GM12873 (cell line): ENCODE measurements around the gene CTNNB1.

Experiments
- TF ChIP-seq, protein P1 (sequence below): IDR thresholded peaks from 2 replicates; pipeline ENCODE4 v1.5.1; 2012; ENCODE audit warnings: low read depth, mild to moderate bottlenecking, moderate library complexity, low read length, control low read depth; ENCODE audit not compliant: insufficient read depth; ENCODE audit errors: missing control alignments

Gene CTNNB1

DNA sequence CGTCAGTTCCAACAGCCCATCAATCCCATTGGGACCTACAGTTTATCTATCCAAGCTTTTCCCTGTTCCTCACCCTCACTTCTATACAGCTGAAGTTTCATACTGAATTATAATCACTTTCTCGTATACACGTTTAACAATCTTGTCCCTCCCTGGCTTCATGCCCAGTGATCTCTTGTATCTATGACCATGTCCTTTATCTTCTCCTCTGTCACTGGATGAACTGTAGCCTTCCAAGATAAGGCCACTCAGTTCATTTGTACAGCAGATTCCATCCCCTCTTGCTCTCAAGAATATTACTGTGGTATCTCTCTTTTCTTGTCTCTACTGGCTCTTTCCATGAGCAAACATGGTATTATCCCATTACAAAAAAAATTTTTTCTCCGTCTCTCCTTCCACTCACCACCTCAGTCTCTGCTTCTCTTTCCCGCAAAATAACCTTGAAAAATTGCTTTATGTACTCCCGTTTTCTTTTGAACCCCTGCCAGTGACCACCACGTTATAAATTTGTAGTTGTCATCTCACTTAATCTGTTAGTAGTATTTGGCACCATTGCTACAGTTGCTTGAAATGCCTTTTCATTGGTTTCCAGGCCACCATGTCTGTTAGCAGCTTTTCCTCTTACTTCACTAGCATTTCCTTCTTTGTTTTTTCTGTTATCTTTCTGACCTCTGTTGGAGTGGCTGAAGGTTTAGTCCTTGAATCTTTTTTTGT is 9.4 kb downstream of the CTNNB1 start:
- TF ChIP-seq, protein P1, sequence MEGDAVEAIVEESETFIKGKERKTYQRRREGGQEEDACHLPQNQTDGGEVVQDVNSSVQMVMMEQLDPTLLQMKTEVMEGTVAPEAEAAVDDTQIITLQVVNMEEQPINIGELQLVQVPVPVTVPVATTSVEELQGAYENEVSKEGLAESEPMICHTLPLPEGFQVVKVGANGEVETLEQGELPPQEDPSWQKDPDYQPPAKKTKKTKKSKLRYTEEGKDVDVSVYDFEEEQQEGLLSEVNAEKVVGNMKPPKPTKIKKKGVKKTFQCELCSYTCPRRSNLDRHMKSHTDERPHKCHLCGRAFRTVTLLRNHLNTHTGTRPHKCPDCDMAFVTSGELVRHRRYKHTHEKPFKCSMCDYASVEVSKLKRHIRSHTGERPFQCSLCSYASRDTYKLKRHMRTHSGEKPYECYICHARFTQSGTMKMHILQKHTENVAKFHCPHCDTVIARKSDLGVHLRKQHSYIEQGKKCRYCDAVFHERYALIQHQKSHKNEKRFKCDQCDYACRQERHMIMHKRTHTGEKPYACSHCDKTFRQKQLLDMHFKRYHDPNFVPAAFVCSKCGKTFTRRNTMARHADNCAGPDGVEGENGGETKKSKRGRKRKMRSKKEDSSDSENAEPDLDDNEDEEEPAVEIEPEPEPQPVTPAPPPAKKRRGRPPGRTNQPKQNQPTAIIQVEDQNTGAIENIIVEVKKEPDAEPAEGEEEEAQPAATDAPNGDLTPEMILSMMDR = no peak

DNA sequence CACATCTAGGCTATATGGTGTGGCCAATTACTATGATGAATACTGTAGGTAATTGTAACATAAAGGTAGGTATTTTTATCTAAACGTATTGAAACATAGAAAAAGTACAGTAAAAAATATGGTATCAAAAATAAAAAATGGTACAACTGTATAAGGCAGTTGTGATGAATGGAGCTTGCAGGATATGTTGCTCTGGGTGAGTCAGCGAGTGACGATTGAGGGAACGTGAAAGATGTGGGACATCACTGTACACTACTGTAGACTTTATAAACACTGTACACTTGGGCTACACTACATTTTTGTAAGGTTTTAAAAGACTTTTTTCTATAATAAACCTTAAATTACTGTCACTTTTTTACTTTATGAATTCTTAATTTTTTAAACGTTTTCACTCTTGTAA is 10.3 kb downstream of the CTNNB1 start:
- TF ChIP-seq, protein P1 = no peak

DNA sequence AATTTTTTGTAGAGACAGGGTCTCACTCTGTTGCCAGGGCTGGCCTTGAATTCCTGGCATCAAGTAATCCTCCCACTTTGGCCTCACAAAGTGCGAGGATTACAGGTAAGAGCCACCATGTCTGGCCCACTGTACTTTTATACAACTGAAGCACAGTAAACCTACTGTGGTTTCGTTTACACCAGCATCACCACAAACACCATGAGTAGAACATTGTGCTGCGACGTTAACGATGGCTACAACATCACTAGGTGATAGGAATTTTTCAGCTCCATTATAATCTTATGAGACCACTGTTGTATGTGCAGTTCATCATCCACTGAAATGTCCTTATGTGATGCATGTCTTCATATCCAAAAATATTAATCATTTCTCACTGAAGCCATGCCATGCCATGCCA is 11.7 kb downstream of the CTNNB1 start:
- TF ChIP-seq, protein P1 = no peak

DNA sequence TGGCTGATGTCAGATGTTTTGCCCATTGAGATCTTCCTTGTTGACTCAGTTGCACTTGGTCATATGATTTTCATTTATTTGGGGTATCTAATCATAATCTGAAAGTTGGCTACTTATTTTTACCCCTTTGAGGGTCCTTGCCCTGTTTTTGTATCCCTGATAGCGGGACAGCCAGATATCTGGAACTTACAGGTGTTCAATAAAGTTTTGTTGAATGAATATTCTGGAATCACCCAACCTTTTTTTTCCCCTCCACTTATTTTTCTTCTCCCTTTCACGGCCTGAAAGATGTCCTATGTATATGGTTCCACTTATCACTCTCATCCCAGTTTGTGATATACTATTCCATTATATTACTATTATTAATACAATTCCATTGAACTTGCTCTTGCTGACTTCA is 12.8 kb downstream of the CTNNB1 start:
- TF ChIP-seq, protein P1 = no peak

DNA sequence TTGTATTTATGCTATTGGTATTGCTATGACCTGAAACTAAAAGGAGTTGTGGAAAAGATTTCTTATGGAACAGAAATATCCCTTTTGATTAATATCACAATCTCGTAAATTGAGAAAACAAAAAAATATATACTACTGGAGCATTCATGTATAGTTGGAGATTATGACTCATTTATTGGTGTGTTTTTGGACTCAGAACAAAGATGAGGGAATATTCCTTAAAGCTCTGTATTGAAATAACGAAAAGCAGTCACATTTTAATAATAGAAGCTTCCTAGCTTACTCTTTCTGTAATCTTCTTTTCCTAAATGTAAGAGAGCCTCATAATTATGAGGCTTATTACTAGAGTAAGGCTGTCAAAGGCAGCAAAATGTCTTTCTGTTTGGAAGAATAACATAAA is 14.3 kb downstream of the CTNNB1 start:
- TF ChIP-seq, protein P1 = no peak

DNA sequence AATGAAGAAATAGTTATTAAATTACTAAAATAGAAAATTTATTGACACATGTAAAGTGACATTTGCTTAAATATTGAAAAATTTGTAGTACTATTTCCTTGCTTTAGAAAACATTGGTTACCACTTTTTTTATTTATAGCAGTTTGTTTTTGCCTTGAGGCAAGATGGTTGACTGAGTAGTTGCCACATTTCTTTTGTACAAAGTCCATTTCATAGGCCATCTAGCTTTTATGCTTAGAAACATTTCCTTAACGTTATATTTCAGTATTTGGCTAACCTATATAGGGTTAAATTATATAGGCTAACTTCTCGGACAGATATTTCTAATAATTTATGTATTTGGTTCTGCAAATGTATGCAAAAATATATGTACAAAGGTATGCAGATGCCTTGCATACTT is 17.1 kb downstream of the CTNNB1 start:
- TF ChIP-seq, protein P1 = no peak

DNA sequence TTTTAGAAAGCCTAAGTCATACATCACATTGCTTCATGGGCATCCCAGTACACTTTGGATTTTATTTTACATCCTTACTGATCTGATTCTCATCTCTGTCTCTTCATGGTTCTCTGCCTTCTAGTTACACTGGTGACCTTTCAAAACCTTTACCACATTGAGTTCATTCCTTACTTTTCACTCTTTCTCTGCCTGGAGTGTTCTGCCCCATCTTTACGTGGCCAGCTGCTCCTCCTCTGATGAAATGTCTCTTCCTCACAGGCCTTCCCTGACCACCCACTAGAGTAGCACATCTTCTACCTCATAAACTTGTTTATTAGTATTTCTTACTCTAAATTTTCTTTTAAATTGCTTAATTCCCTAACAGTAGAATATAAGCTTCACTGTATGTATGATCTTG is 17.7 kb downstream of the CTNNB1 start:
- TF ChIP-seq, protein P1 = no peak
